NCI-H146 treated with DMSO at 0.1 percent for 48 hours (cell line): Measurements from ENCODE around the gene CAPN11.
A peak's percentile ranks its signal among the peaks of the same experiment; 100 is the strongest.
"Not testable (repeated sequence)": the region's sequence is repeated elsewhere in the genome, so short reads cannot be mapped to it uniquely, and the experiment has no call there.

Experiments
- DNase-seq: peaks from one replicate; lab custom pipeline; 2025; ENCODE audit not compliant: unreplicated experiment; lab: John Stamatoyannopoulos, UW

CAPN11 gene

GRCh38 chr6:44179648-44180047 is 21.0 kb downstream of the CAPN11 start:
- DNase-seq, result no peak

GRCh38 chr6:44180406-44180805 is 21.8 kb downstream of the CAPN11 start:
- DNase-seq, result no peak

GRCh38 chr6:44180886-44181285 is 22.3 kb downstream of the CAPN11 start:
- no peak for DNase-seq

- DNase-seq, result not testable (repeated sequence)
These were observed 23.2 kb downstream of the CAPN11 start for GRCh38 chr6:44181784-44182183.

- DNase-seq, result no peak
These were observed 24.3 kb downstream of the CAPN11 start for GRCh38 chr6:44182911-44183390.

- DNase-seq, result no peak
These were observed 25.2 kb downstream of the CAPN11 start for GRCh38 chr6:44183783-44184182.

- DNase-seq, result peak; percentile 92
These were observed 26.7 kb downstream of the CAPN11 start for GRCh38 chr6:44185356-44185755.

- DNase-seq, result peak; percentile 48
These were observed 27.5 kb downstream of the CAPN11 start for GRCh38 chr6:44185953-44186634.

- no peak for DNase-seq
These were observed 28.0 kb downstream of the CAPN11 start for GRCh38 chr6:44186635-44187025.

- DNase-seq, result no peak
These were observed 30.2 kb downstream of the CAPN11 start for GRCh38 chr6:44188819-44189218.

- no peak for DNase-seq
These were observed 30.6 kb downstream of the CAPN11 start for GRCh38 chr6:44189257-44189656.

- no peak for DNase-seq
These were observed 32.1 kb downstream of the CAPN11 start for GRCh38 chr6:44190715-44191114.

- peak; percentile 45 for DNase-seq
These were observed 33.9 kb downstream of the CAPN11 start for GRCh38 chr6:44192428-44193041.

GRCh38 chr6:44193307-44193910 is 34.8 kb downstream of the CAPN11 start:
- no peak for DNase-seq

- no peak for DNase-seq
These were observed 35.7 kb downstream of the CAPN11 start for GRCh38 chr6:44194326-44194725.

- not testable (repeated sequence) for DNase-seq
These were observed 37.7 kb downstream of the CAPN11 start for GRCh38 chr6:44196351-44196750.

GRCh38 chr6:44198684-44199083 is 40.1 kb downstream of the CAPN11 start:
- DNase-seq, result no peak

- DNase-seq, result no peak
These were observed 41.3 kb downstream of the CAPN11 start for GRCh38 chr6:44199883-44200282.

- no peak for DNase-seq
These were observed 42.6 kb downstream of the CAPN11 start for GRCh38 chr6:44201200-44201599.

GRCh38 chr6:44201638-44202303 is 43.2 kb downstream of the CAPN11 start:
- no peak for DNase-seq

- DNase-seq, result no peak
These were observed 43.8 kb downstream of the CAPN11 start for GRCh38 chr6:44202332-44202971.
